HG02840 (cell line): ENCODE results near the gene APEX2.
"Not testable (repeated sequence)": the region's sequence is repeated elsewhere in the genome, so short reads cannot be mapped to it uniquely, and the experiment has no call there.

ENCODE experiments used
- ATAC-seq: cut with Tn5 transposase; IDR thresholded peaks from one replicate; pipeline ENCODE4 v1.9.1; 2021; ENCODE audit warnings: mild to moderate bottlenecking, moderate library complexity, moderate number of reproducible peaks; ENCODE audit not compliant: unreplicated experiment, low FRiP score

APEX2 gene

GRCh38 chrX:54999717-55000598 is at the start of gene APEX2:
Gene APEX2 (plus strand): TSS chrX:55000363. CDS start chrX:55000423, 60 bp downstream.
- peak; percentile 91 for ATAC-seq

DNA sequence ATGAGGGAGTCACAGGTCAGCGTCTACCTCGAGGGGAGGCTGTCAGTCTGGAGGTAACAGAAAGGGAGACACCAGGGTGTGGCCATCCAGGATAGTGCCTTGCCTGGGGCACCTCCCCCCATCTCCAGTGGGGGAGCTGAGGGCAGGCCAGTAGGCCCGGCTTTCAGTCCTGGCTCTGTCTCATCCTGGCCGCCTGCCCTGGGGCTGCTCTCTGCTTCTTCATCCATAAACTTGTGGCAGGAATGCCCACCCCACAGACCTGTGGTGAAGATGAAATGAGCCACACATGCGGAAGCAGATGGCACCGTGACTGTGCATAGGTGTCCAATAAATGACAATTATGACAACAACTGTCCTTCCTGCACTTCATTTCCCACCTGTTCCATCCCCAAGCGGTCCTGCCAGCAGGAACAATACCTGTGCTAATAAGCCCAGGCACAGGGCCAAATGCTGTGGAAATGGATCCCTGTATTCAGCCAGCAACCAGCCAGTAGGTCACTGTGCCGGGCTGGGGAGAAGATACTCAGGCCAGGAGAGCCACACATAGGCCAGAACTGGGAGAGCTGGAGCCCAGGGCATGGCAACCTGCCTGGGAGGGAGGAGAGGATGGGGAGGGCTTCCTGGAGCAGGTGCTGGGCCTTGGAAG is 49.3 kb upstream of the APEX2 start:
- no peak for ATAC-seq

GRCh38 chrX:54961750-54962149 is 38.4 kb upstream of the APEX2 start:
- ATAC-seq = no peak

- ATAC-seq = no peak
Observed at GRCh38 chrX:54964766-54965497, 35.2 kb upstream of the APEX2 start.

DNA sequence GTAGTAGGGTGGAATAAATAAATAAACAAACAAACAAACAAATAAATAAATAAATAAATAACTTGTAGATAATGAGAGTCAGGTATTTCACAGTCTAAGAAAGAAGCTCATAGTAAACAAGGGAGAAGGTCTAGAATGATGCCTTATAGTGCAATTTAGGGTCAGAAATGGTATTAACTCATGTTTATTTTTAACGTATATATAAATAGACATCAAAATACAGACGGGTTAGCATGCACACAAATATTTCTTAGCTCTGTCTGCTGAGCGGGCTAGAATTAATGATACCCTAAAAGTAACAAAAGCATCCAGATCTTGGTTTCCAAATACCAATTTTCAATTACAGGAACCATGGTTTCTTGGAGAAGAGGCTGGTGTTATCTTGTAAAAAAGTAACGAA is 22.8 kb upstream of the APEX2 start:
- ATAC-seq = no peak

GRCh38 chrX:54978448-54978847 is 21.7 kb upstream of the APEX2 start:
- ATAC-seq = no peak

- ATAC-seq = no peak
Observed at GRCh38 chrX:54979432-54979831, 20.7 kb upstream of the APEX2 start.

DNA sequence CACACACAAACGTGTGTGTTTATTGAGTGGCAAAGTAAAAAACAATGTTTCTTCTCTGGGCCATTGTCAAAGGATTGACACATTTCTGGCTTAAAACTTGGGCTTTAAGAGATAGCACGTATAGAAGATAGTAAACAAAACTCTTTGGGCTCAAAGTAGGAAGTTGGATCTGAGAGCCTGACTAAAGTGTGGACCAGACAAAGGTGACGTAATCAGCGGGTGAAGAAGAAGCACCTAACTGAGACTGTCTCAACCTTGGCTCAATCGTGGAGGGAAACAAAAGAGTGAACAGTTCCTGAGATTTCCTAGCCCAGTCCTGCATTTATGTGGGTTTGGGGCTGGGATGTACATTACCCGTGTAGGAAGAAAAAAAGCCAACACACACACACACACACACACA is 19.8 kb upstream of the APEX2 start:
- no peak for ATAC-seq

GRCh38 chrX:54983306-54983705 is 16.9 kb upstream of the APEX2 start:
- not testable (repeated sequence) for ATAC-seq

GRCh38 chrX:54991706-54992105 is 8.5 kb upstream of the APEX2 start:
- no peak for ATAC-seq

DNA sequence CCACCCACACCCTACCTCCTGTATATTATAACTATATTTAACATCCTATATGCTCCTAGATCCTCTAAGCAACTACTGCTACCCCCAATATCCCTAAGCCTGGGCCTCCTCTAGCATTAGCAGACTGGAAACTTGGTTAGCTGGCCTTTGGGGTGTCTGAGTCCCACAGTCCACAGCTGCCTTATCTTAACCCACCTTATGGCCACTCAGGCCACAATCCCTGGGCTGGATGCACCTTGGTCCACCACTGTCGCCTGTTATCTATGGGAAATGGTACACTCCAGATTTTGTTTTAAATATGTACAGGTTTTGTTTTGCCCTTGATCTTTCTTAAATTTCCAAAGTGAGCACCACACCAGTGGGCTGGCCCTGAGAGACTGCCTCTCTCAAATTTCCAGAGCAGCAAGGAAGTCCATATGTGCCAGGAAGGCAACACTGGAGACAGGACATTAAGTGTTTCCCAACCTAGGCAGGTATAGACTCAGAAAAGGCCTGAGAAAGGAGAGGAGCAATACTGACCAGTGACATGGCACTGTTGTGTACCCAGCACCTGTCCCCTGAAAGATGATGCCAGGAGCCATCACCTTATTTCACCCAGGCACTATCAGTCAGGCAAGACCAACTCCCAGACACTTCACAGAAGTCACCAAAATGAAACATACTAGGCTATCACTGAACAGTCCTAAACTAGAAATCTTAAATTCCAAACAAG is 7.1 kb upstream of the APEX2 start:
- no peak for ATAC-seq

DNA sequence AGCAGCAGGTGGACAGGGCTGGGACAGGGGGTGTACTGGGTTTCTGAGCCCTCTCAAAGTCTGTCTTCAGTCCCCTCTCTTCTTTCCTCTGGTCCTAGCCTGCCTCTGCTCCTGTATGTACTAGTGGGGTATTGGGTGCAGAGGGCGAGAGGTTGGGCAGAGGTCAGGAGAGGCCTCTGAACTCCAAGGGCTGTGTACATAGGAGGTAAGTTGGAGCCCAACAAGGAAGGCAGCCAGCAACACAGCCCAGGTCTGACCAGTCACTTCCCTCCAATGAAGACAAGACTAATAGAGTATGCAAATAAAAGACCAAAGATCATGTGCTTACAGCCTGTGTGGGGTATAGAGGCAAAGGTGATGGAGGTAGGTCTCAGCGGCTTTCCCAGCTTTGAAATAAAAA is 6.1 kb upstream of the APEX2 start, which contains the start of gene PFKFB1:
PFKFB1 (minus strand) TSS at position 90 of the 400 bp plus-strand sequence. CDS start 181 bp downstream, outside the sequence.
- ATAC-seq = no peak

DNA sequence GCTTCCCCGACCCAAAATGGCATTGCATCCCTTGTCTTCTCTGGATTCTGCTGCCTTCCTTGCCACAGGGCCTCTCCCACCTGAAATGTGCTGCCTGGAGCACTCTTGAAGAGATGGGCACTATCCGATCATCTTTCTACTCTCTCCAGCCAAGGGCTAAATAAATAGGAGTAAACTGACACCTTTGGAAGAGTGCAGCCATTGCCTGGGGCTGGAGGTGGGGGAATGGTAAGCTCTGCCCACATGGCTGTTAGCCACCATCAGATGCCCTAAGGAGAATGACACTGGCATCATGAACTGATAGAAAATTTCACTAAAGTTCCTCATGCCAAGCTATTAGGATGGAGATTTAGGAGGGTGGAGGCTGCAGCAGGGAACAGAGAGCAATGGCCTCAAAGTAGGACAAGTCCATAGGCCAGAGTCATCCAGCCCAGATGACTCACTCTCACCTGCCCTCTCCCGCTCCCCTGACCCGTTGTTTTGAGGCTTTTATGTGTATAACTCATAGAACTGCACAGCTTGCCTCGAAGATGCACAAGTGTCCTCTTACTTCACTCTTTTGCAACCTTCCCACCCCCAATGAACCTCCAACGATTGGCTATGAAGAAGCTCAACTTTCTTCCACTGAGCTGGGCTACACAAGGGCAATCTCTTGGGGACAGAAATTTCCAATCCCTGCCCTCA is 5.4 kb upstream of the APEX2 start:
- no peak for ATAC-seq

DNA sequence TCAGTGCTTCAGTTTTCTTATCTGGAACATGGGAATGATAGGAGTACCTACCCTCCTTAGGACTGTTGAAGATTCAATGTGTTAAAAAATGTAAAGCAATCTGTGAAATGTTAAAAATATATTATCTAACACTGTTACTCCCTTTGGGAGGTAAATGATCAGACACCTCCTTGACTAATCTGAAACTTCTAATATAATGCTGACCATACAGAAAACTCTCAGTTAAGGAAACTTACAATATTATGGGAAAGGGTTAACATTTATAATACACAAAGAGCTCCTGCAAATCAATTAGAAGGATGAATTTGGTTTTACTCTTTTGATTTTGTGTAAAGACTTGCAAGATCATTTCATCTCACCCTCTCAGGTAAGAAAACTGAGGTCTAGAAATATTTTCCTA is 4.5 kb upstream of the APEX2 start:
- ATAC-seq = no peak

GRCh38 chrX:55004231-55004630 is 4.1 kb downstream of the APEX2 start:
- ATAC-seq = no peak

GRCh38 chrX:55005256-55005655 is 5.1 kb downstream of the APEX2 start:
- no peak for ATAC-seq

DNA sequence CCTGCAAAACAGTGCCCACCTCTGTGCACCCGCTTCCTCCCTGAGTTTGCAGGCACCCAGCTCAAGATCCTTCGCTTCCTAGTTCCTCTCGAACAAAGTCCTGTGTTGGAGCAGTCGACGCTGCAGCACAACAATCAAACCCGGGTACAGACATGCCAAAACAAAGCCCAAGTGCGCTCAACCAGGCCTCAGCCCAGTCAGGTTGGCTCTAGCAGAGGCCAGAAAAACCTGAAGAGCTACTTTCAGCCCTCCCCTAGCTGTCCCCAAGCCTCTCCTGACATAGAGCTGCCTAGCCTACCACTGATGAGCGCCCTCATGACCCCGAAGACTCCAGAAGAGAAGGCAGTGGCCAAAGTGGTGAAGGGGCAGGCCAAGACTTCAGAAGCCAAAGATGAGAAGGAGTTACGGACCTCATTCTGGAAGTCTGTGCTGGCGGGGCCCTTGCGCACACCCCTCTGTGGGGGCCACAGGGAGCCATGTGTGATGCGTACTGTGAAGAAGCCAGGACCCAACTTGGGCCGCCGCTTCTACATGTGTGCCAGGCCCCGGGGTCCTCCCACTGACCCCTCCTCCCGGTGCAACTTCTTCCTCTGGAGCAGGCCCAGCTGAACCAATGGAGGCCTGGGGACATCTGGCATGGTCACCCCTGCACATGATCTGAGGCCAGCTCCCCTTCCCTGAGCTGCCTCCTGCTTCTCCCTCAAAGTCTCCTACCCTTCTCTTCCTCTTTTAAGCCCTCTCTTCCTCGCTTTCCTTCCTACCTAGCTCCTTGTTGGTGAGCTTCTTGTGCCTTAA is 6.9 kb downstream of the APEX2 start:
- no peak for ATAC-seq

- ATAC-seq = no peak
Observed at GRCh38 chrX:55007656-55008055, 7.5 kb downstream of the APEX2 start.
